WTC11 (cell line): ENCODE measurements around the gene RUNX1. TPM values are rescaled to one million over a fixed set of nuclear protein-coding genes. Genes with fewer than 3 reads are reported as not detected.
A peak's percentile ranks its signal among the peaks of the same experiment; 100 is the strongest.

Source experiments
- ATAC-seq: fragments of 200-7000 bp; cut with Tn5 transposase; 2 replicates; pipeline ENCODE4 v1.10.0; 2021; ENCODE audit warnings: mild to moderate bottlenecking, moderate library complexity
- CTCF ChIA-PET: fragments of 300-600 bp; sonication (Branson Sonifier 250); formaldehyde crosslinking; loops from one replicate; lab custom pipeline; 2021; ENCODE audit warnings: antibody characterized with exemption; lab: Charles Lee
- POLR2A ChIA-PET: fragments of 350-600 bp; sonication (Branson Sonifier 250); formaldehyde crosslinking; loops from one replicate; lab custom pipeline; 2021; ENCODE audit warnings: antibody characterized with exemption; lab: Charles Lee
- DNase-seq: peaks from one replicate; pipeline ENCODE4 v3.0.0; 2021; ENCODE audit warnings: low spot score
- H3K27ac Mint-ChIP-seq: 2 replicates; pipeline ENCODE4 v1.8.0; 2021; ENCODE audit warnings: mixed read lengths
- H3K27me3 Mint-ChIP-seq: 2 replicates; pipeline ENCODE4 v1.8.0; 2021; ENCODE audit warnings: low read depth, mild to moderate bottlenecking, moderate library complexity, mixed read lengths
- H3K36me3 Mint-ChIP-seq: 2 replicates; pipeline ENCODE4 v1.8.0; 2021; ENCODE audit warnings: mixed read lengths
- H3K4me1 Mint-ChIP-seq: 2 replicates; pipeline ENCODE4 v1.8.0; 2022; ENCODE audit warnings: mixed read lengths
- H3K4me3 Mint-ChIP-seq: 2 replicates; pipeline ENCODE4 v1.8.0; 2021; ENCODE audit warnings: mild to moderate bottlenecking, moderate library complexity, mixed read lengths
- H3K9me3 Mint-ChIP-seq: 2 replicates; pipeline ENCODE4 v1.8.0; 2021; ENCODE audit warnings: mixed read lengths
- CREM ChIP-seq: sonication (generic); formaldehyde crosslinking; IDR thresholded peaks from 2 replicates; pipeline ENCODE4 v1.8.1; 2022; ENCODE audit warnings: mild to moderate bottlenecking, missing genetic modification reagents, moderate library complexity
- FOXK1 ChIP-seq: sonication (generic); formaldehyde crosslinking; IDR thresholded peaks from 2 replicates; pipeline ENCODE4 v1.8.0; 2022; ENCODE audit warnings: mild to moderate bottlenecking, moderate library complexity, missing genetic modification reagents
- IRF2 ChIP-seq: sonication (generic); formaldehyde crosslinking; IDR thresholded peaks from 2 replicates; pipeline ENCODE4 v1.8.0; 2022; ENCODE audit warnings: low read depth, missing genetic modification reagents, borderline replicate concordance
- NR2C2 ChIP-seq: sonication (generic); formaldehyde crosslinking; IDR thresholded peaks from 2 replicates; pipeline ENCODE4 v1.8.0; 2022; ENCODE audit warnings: mild to moderate bottlenecking, missing genetic modification reagents
- SOX15 ChIP-seq: fragments of 250-450 bp; sonication (Bioruptor Pico); IDR thresholded peaks from 2 replicates; pipeline ENCODE4 v1.9.0; 2021; ENCODE audit warnings: mild to moderate bottlenecking
- ZNF121 ChIP-seq: sonication (generic); formaldehyde crosslinking; IDR thresholded peaks from 2 replicates; pipeline ENCODE4 v1.8.0; 2023; ENCODE audit warnings: missing genetic modification reagents
- total RNA-seq: library from RNA; stranded (reverse); gene quantifications from 3 replicates; pipeline ENCODE4 v1.2.3, GENCODE V29; 2021
- TF ChIP-seq, protein P1 (sequence below): sonication (generic); formaldehyde crosslinking; IDR thresholded peaks from 2 replicates; pipeline ENCODE4 v1.8.1; 2022; ENCODE audit warnings: low read depth, missing genetic modification reagents, borderline replicate concordance
- TF ChIP-seq, protein P2 (sequence below): sonication (generic); formaldehyde crosslinking; IDR thresholded peaks from 2 replicates; pipeline ENCODE4 v1.8.1; 2023; ENCODE audit warnings: mild to moderate bottlenecking, moderate library complexity, missing genetic modification reagents
- TF ChIP-seq, protein P3 (sequence below): sonication (generic); formaldehyde crosslinking; IDR thresholded peaks from 2 replicates; pipeline ENCODE4 v1.8.1; 2023; ENCODE audit warnings: mild to moderate bottlenecking, missing genetic modification reagents
- TF ChIP-seq, protein P4 (sequence below): fragments of 250-450 bp; sonication (Bioruptor Pico); IDR thresholded peaks from 2 replicates; pipeline ENCODE4 v2.1.2; 2022; ENCODE audit warnings: mild to moderate bottlenecking, moderate library complexity
- TF ChIP-seq, protein P5 (sequence below): sonication (generic); formaldehyde crosslinking; IDR thresholded peaks from 2 replicates; pipeline ENCODE4 v1.8.0; 2022; ENCODE audit warnings: mild to moderate bottlenecking, missing genetic modification reagents

Gene RUNX1
- total RNA-seq, 1 experiment from 2014 or later, result 2.2 TPM

DNA sequence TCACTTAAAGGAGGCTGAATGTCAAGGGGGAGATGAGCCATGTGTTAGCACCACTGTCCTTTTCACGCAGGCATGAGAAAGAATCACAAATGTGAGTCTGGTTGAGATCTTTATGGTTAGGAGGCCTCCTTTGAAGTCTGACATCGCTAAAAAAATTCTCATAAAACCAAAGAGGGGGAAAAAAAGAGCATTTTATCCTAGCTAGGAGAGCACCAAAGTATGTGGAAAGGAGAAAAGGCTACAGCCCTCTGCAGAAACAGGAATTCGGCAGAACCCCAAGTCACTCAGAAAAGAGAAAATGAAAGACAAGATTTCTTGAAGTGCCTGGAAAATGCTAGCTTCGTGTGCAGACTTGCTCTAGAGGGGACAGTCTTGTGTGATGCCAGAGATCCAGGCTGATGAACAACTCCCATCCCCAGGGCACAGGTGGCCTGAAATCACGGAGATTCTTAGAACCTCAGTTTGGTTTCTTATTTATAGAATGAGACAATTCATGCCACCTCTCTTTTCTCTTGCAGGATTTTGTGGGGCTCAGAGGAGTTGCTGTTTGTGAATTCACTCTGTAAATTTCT, 61.5 kb downstream of the RUNX1 start (continued):
- TF ChIP-seq, protein P1, sequence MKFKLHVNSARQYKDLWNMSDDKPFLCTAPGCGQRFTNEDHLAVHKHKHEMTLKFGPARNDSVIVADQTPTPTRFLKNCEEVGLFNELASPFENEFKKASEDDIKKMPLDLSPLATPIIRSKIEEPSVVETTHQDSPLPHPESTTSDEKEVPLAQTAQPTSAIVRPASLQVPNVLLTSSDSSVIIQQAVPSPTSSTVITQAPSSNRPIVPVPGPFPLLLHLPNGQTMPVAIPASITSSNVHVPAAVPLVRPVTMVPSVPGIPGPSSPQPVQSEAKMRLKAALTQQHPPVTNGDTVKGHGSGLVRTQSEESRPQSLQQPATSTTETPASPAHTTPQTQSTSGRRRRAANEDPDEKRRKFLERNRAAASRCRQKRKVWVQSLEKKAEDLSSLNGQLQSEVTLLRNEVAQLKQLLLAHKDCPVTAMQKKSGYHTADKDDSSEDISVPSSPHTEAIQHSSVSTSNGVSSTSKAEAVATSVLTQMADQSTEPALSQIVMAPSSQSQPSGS (CRISPR knock-in tag), result no peak
- TF ChIP-seq CREM (CRISPR knock-in tag), result no peak
- no peak for TF ChIP-seq IRF2 (CRISPR knock-in tag)
- no peak for TF ChIP-seq NR2C2 (CRISPR knock-in tag)
- TF ChIP-seq, protein P2, sequence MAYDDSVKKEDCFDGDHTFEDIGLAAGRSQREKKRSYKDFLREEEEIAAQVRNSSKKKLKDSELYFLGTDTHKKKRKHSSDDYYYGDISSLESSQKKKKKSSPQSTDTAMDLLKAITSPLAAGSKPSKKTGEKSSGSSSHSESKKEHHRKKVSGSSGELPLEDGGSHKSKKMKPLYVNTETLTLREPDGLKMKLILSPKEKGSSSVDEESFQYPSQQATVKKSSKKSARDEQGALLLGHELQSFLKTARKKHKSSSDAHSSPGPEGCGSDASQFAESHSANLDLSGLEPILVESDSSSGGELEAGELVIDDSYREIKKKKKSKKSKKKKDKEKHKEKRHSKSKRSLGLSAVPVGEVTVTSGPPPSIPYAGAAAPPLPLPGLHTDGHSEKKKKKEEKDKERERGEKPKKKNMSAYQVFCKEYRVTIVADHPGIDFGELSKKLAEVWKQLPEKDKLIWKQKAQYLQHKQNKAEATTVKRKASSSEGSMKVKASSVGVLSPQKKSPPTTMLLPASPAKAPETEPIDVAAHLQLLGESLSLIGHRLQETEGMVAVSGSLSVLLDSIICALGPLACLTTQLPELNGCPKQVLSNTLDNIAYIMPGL (CRISPR knock-in tag), result no peak

DNA sequence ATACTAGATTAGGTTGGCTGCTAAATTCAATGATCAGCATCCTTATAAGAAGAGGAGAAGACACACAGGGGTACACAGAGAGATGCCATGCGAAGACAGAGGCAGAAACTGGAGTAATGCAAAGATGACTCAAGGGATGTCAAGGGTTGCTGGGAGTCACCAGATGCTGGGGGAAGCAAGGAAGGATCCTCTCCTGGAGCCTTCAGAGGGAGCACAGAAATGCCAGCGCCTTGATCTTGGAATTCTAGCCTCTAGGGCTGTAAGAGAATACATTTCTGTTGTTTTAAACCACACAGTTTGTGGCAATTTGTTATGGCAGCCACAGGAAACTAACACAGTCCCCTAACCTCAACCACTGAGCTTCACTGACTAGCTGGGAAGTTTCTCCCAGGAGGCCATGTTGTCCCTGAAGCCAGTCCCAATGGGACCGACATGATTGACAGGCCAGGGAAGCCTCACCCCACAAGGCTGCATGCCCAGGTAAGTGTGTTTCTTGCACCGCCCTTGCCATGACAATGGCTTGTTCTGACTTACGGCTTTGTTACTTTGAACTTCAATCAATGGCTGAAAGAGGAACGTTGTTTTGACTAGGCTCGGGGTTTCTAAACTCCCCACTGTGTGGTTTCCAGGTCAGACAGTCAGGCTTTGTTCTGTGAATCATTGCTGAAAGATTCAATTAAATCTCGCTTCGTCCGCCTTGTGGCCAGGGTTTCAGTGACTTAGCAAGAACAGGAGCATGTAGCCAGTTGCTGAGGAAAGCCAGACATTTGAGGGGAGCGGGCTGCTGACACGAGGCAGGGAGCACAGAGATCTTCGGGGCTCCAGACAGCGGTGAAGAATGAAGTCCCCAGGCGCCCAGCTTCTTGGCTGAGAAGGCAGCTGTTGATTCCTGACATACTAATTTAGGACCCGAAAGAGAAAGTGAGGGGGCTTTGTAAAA, 62.3 kb downstream of the RUNX1 start:
- peaks cover 10% of the 10 kb centered on the region for H3K27me3 Mint-ChIP-seq
- no peaks in the 10 kb centered on the region for H3K36me3 Mint-ChIP-seq
- no peaks in the 10 kb centered on the region for H3K9me3 Mint-ChIP-seq
- no peak overlapping the region for H3K4me3 Mint-ChIP-seq
- H3K27ac Mint-ChIP-seq, result no peak overlapping the region
- ChIA-PET POLR2A (no interaction called here), CTCF (no interaction called here)
- no peak for DNase-seq
- peak; percentile 71 for ATAC-seq
- peaks cover 10% of the 10 kb centered on the region for H3K4me1 Mint-ChIP-seq
- TF ChIP-seq FOXK1 (CRISPR knock-in tag) (peak; percentile 20; the same call in 1 of the 2 replicates), ZNF121 (CRISPR knock-in tag) (no peak), SOX15 (CRISPR knock-in tag) (no peak), NR2C2 (CRISPR knock-in tag) (no peak)
- TF ChIP-seq, protein P3, sequence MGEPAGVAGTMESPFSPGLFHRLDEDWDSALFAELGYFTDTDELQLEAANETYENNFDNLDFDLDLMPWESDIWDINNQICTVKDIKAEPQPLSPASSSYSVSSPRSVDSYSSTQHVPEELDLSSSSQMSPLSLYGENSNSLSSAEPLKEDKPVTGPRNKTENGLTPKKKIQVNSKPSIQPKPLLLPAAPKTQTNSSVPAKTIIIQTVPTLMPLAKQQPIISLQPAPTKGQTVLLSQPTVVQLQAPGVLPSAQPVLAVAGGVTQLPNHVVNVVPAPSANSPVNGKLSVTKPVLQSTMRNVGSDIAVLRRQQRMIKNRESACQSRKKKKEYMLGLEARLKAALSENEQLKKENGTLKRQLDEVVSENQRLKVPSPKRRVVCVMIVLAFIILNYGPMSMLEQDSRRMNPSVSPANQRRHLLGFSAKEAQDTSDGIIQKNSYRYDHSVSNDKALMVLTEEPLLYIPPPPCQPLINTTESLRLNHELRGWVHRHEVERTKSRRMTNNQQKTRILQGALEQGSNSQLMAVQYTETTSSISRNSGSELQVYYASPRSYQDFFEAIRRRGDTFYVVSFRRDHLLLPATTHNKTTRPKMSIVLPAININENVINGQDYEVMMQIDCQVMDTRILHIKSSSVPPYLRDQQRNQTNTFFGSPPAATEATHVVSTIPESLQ (CRISPR knock-in tag), result no peak

DNA sequence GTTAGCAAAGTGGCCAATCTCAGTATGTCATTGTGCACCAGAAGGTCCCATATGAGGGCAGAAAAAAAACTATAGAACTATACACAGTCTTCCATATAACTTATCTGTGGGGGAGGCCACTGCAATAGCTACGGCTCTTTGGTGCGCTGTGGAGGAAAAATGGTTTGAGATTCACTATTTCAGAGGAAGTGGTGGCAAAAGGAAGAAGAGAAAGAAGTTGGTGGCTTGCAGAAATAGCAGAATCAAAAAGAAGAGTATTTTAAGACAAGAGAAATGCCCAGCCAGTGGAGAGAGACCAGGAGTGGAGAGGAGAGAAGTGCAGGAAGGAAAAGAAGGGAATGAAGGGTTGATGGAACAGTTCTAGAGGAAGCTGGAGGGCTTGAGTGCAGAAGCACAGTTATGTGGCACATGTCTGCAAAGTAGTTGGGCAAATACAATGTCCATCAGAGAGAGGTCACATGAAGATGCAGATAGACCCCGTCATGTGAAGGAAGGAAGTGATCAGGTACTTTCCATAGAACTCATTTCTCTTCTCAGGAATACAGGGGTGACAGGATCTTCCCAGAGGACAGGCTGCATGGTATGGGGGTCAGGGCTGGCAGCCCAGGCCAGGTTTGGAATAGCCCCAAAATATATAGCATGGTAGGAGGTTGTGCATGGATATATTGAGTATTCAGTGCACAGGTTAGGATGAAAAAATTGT, 64.6 kb downstream of the RUNX1 start:
- Mint-ChIP-seq H3K27ac (no peak overlapping the region), H3K36me3 (no peaks in the 10 kb centered on the region), H3K27me3 (peaks cover 10% of the 10 kb centered on the region), H3K9me3 (no peaks in the 10 kb centered on the region), H3K4me3 (no peak overlapping the region), H3K4me1 (peaks cover 10% of the 10 kb centered on the region)
- ATAC-seq, result no peak
- ChIA-PET CTCF (no interaction called here), POLR2A (no interaction called here)
- no peak for DNase-seq
- TF ChIP-seq, protein P4, sequence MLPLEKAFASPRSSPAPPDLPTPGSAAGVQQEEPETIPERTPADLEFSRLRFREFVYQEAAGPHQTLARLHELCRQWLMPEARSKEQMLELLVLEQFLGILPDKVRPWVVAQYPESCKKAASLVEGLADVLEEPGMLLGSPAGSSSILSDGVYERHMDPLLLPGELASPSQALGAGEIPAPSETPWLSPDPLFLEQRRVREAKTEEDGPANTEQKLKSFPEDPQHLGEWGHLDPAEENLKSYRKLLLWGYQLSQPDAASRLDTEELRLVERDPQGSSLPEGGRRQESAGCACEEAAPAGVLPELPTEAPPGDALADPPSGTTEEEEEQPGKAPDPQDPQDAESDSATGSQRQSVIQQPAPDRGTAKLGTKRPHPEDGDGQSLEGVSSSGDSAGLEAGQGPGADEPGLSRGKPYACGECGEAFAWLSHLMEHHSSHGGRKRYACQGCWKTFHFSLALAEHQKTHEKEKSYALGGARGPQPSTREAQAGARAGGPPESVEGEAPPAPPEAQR (CRISPR knock-in tag), result no peak
- TF ChIP-seq, protein P5, sequence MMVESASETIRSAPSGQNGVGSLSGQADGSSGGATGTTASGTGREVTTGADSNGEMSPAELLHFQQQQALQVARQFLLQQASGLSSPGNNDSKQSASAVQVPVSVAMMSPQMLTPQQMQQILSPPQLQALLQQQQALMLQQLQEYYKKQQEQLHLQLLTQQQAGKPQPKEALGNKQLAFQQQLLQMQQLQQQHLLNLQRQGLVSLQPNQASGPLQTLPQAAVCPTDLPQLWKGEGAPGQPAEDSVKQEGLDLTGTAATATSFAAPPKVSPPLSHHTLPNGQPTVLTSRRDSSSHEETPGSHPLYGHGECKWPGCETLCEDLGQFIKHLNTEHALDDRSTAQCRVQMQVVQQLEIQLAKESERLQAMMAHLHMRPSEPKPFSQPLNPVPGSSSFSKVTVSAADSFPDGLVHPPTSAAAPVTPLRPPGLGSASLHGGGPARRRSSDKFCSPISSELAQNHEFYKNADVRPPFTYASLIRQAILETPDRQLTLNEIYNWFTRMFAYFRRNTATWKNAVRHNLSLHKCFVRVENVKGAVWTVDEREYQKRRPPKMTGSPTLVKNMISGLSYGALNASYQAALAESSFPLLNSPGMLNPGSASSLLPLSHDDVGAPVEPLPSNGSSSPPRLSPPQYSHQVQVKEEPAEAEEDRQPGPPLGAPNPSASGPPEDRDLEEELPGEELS, result no peak
